Uterus (tissue), 2 donors: Measurements from ENCODE around the gene AARS1.

Experiments used
- CTCF ChIP-seq, 4 experiments: fragments of 200-600 bp in 2 of 4; fragments of 450-650 bp in 2 of 4; sonication (generic) in 2 of 4; IDR thresholded peaks; one replicate each; pipeline ENCODE4 v1.5.1; 2016 to 2019; ENCODE audit warnings: antibody characterized with exemption in 4 of 4, mild to moderate bottlenecking in 2 of 4, moderate library complexity in 1 of 4
- POLR2A ChIP-seq, 2 donors: fragments of 450-650 bp; IDR thresholded peaks; one replicate each; pipeline ENCODE4 v1.6.1; 2016; ENCODE audit warnings: antibody characterized with exemption in 2 of 2, mild to moderate bottlenecking in 1 of 2, moderate library complexity in 1 of 2

GRCh38 chr16:70320121-70320520 lies 30.8 kb upstream of the AARS1 start:
- no peak for TF ChIP-seq POLR2A (IDR thresholded peaks at IDR 0.05)
- no peak for TF ChIP-seq CTCF (IDR thresholded peaks at IDR 0.05)
